Astrocyte (in vitro differentiated cells and primary cell): ENCODE measurements around the gene NR1H3.

Experiments
- EZH2 ChIP-seq: IDR thresholded peaks from 2 replicates; pipeline ENCODE4 v1.6.1; 2012; ENCODE audit warnings: mild to moderate bottlenecking, low read length, inconsistent platforms; ENCODE audit not compliant: insufficient read depth
- TF ChIP-seq, protein P1 (sequence below): IDR thresholded peaks from 2 replicates; pipeline ENCODE4 v1.5.1; 2011; ENCODE audit warnings: low read depth, mild to moderate bottlenecking, inconsistent platforms, low read length, moderate library complexity; ENCODE audit not compliant: insufficient read depth

DNA sequence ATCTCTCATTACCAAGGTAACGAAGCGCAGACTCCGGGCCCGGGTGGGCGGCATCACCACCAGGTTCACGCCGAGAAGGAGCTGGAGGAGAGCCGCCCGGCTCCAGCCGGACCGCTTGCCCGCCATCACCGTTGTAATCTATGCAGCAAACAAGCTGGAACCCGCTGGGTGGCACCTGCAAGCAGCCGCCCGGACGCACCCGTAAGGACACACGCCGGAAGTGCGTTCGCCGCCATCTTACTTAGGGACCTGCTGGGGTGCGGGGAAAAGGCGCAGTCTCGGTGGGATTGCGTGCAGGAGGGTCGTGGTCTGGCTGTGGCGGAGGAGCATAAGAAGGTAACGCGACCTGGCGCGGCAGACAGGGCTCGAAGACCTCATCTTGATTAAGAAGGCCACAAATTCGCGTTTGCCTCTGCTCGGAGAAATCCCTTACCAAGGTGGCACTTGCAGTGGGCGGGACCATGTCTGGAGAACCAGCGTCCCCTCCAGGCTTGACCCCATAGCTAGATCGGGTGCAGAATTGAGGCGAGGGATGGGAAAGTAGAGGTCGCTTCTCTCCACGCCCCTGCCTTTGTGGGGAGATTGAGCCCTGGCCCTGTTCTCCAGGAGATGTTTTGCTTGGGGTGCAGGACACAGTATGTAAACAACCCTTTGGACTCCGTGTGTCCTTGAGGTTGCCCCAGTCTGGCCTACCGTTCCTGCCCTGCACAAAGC, 9.0 kb upstream of the NR1H3 start, which contains the start of gene ACP2:
- TF ChIP-seq, protein P1, sequence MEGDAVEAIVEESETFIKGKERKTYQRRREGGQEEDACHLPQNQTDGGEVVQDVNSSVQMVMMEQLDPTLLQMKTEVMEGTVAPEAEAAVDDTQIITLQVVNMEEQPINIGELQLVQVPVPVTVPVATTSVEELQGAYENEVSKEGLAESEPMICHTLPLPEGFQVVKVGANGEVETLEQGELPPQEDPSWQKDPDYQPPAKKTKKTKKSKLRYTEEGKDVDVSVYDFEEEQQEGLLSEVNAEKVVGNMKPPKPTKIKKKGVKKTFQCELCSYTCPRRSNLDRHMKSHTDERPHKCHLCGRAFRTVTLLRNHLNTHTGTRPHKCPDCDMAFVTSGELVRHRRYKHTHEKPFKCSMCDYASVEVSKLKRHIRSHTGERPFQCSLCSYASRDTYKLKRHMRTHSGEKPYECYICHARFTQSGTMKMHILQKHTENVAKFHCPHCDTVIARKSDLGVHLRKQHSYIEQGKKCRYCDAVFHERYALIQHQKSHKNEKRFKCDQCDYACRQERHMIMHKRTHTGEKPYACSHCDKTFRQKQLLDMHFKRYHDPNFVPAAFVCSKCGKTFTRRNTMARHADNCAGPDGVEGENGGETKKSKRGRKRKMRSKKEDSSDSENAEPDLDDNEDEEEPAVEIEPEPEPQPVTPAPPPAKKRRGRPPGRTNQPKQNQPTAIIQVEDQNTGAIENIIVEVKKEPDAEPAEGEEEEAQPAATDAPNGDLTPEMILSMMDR, result no peak
- TF ChIP-seq EZH2, result no peak
